ENCODE results near the gene ADCY3.

DNA sequence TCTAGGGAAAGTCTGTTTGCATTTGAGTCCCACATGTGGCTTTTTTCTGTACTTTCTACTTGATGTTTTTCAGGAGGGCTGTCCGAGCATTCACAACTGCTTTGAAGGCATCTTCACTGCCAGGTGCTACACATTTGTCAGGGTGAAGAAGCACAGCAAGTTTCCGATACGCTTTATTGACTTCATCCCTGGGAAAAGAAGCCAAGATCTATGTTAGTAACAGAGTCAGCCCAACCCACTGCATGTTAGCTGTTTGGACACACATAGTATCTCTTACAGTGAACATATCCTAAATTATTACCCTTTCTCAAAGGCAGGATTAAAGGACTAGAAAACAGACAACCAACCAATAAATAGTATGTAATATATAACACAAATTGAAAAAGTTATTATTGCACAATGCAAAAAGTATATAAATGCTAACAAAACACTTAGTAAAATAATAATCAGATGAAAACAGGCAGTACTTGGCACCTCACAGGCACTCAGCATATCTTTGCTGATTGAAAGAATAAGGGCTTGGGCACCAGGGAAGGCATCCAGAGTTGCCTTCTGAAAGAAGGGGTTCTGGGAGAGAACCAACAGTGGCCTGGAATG, 27.6 kb upstream of the ADCY3 start:
- TF ChIP-seq EP300 (IDR thresholded peaks at IDR 0.05; ENCODE audit: low read depth in 2 of 2, low read length in 2 of 2) (no peak), EP300 (CRISPR knock-in tag; IDR thresholded peaks at IDR 0.05; ENCODE audit: borderline replicate concordance) (no peak), ZNF644 (CRISPR knock-in tag; IDR thresholded peaks at IDR 0.05; ENCODE audit: low read depth) (no peak)
- TF ChIP-seq, protein P1, sequence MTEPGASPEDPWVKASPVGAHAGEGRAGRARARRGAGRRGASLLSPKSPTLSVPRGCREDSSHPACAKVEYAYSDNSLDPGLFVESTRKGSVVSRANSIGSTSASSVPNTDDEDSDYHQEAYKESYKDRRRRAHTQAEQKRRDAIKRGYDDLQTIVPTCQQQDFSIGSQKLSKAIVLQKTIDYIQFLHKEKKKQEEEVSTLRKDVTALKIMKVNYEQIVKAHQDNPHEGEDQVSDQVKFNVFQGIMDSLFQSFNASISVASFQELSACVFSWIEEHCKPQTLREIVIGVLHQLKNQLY (CRISPR knock-in tag; IDR thresholded peaks at IDR 0.05), result no peak

Measured in HepG2 (cell line).